GM10248 (cell line): Measurements from ENCODE around the gene BAZ1A.
"Not testable (repeated sequence)": the region's sequence is repeated elsewhere in the genome, so short reads cannot be mapped to it uniquely, and the experiment has no call there.

Source experiments
- CTCF ChIA-PET: fragments of 300-600 bp; sonication (Branson Sonifier 250); formaldehyde crosslinking; extraction: SDS; loops from one replicate; lab custom pipeline; 2021; ENCODE audit warnings: antibody characterized with exemption; lab: Yijun Ruan, JAX
- POLR2A ChIA-PET: fragments of 350-650 bp; sonication (Branson Sonifier 250); formaldehyde crosslinking; extraction: SDS; loops from one replicate; lab custom pipeline; 2020; ENCODE audit warnings: antibody characterized with exemption; lab: Yijun Ruan, JAX
- DNase-seq: peaks from one replicate; pipeline ENCODE4 v3.0.0; 2012; ENCODE audit errors: extremely low spot score
- CTCF ChIP-seq: IDR thresholded peaks from 2 replicates; pipeline ENCODE4 v1.5.1; 2012; ENCODE audit warnings: mild to moderate bottlenecking, low read depth; ENCODE audit errors: extremely low read depth, missing control alignments, control extremely low read depth

Gene BAZ1A

GRCh38 chr14:34750233-34750632 lies 124.9 kb downstream of the BAZ1A start:
- POLR2A ChIA-PET: no interaction called here
- CTCF ChIA-PET: interaction anchor here (2.3 kb wide), 1 partner anchor 28 kb away, joined by 11 read pairs; no protein-coding TSS in a partner anchor
- TF ChIP-seq CTCF: no peak
- no peak for DNase-seq

- ChIA-PET POLR2A (no interaction called here), CTCF (interaction anchor here (1.8 to 2.3 kb wide), 2 partner anchors 16 to 27 kb away, joined by 4 to 11 read pairs; no protein-coding TSS in a partner anchor)
- no peak for DNase-seq
- no peak for TF ChIP-seq CTCF
Measured at GRCh38 chr14:34749408-34749807, 125.8 kb downstream of the BAZ1A start.

GRCh38 chr14:34742270-34743115 lies 132.7 kb downstream of the BAZ1A start:
- no peak for TF ChIP-seq CTCF
- ChIA-PET CTCF (interaction anchor here (1.0 to 2.3 kb wide), 4 partner anchors 9 to 30 kb away, joined by 3 to 8 read pairs (median 6); no protein-coding TSS in a partner anchor), POLR2A (no interaction called here)
- DNase-seq: no peak

- POLR2A ChIA-PET: no interaction called here
- CTCF ChIA-PET: interaction anchor here (0.9 to 2.3 kb wide), 5 partner anchors 9 to 29 kb away, joined by 3 to 8 read pairs (median 5); no protein-coding TSS in a partner anchor
- TF ChIP-seq CTCF: no peak
- no peak for DNase-seq
Measured at GRCh38 chr14:34741840-34742239, 133.3 kb downstream of the BAZ1A start.

GRCh38 chr14:34740139-34740538 lies 135.0 kb downstream of the BAZ1A start:
- POLR2A ChIA-PET, CTCF ChIA-PET, DNase-seq: not testable (repeated sequence)

GRCh38 chr14:34737079-34737478 lies 138.1 kb downstream of the BAZ1A start:
- CTCF ChIA-PET, POLR2A ChIA-PET, DNase-seq: not testable (repeated sequence)

- no peak for DNase-seq
- ChIA-PET CTCF (interaction anchor here (1.0 to 2.7 kb wide), 6 partner anchors 9 to 64 kb away, joined by 3 to 28 read pairs (median 6); no protein-coding TSS in a partner anchor), POLR2A (interaction anchor here (0.7 kb wide), 1 partner anchor 91 kb away, joined by 4 read pairs; no protein-coding TSS in a partner anchor)
- no peak for TF ChIP-seq CTCF
Measured at GRCh38 chr14:34733245-34733644, 141.9 kb downstream of the BAZ1A start.
